Activated CD8-positive, alpha-beta T cell treated with anti-CD3 and anti-CD28 coated beads for 36 hours (primary cell): ENCODE results near the gene TBX4. TPM values are rescaled to one million over a fixed set of nuclear protein-coding genes. Genes with fewer than 3 reads are reported as not detected.
A peak's percentile ranks its signal among the peaks of the same experiment; 100 is the strongest.
"Not testable (repeated sequence)": the region's sequence is repeated elsewhere in the genome, so short reads cannot be mapped to it uniquely, and the experiment has no call there.

Experiments
- ATAC-seq: fragments of 200-7000 bp; cut with Tn5 transposase; one replicate; pipeline ENCODE4 v1.10.0; 2021; ENCODE audit warnings: mild to moderate bottlenecking, moderate library complexity
- CTCF ChIA-PET: fragments of 350-600 bp; sonication (Branson Sonifier 250); formaldehyde crosslinking; loops from one replicate; lab custom pipeline; 2021; ENCODE audit warnings: antibody characterized with exemption; lab: Charles Lee
- POLR2A ChIA-PET: fragments of 350-600 bp; sonication (Branson Sonifier 250); formaldehyde crosslinking; loops from one replicate; lab custom pipeline; 2021; ENCODE audit warnings: antibody characterized with exemption; lab: Charles Lee
- DNase-seq: peaks from one replicate; pipeline ENCODE4 v3.0.0-alpha.2; 2020
- H3K27ac Mint-ChIP-seq: one replicate; pipeline ENCODE4 v1.8.0; 2021; ENCODE audit warnings: mild to moderate bottlenecking, mixed read lengths
- H3K27me3 Mint-ChIP-seq: one replicate; pipeline ENCODE4 v1.8.0; 2021; ENCODE audit warnings: mixed read lengths
- H3K36me3 Mint-ChIP-seq: one replicate; pipeline ENCODE4 v1.8.0; 2021; ENCODE audit warnings: low read depth, mixed read lengths
- H3K4me1 Mint-ChIP-seq: one replicate; pipeline ENCODE4 v1.8.0; 2021; ENCODE audit warnings: low read depth, mixed read lengths
- H3K4me3 Mint-ChIP-seq: one replicate; pipeline ENCODE4 v1.8.0; 2021; ENCODE audit warnings: mild to moderate bottlenecking, moderate library complexity, mixed read lengths
- H3K9me3 Mint-ChIP-seq: one replicate; pipeline ENCODE4 v1.8.0; 2021; ENCODE audit warnings: mixed read lengths
- intact Hi-C: fragments of 100-400 bp; cut with micrococcal nuclease; formaldehyde crosslinking; loops from one replicate; pipeline ENCODE4 v1.10.0; 2022
- total RNA-seq, 2 experiments: library from RNA; stranded (reverse); gene quantifications; one replicate each; pipeline ENCODE4 v1.2.3, GENCODE V29; 2021
- TF ChIP-seq, protein P1 (sequence below): fragments of 200-600 bp; IDR thresholded peaks from one replicate; pipeline ENCODE4 v1.8.0; 2022; ENCODE audit warnings: antibody characterized with exemption, mild to moderate bottlenecking

The TBX4 gene
- total RNA-seq, 2 experiments from 2014 or later: not detected

DNA sequence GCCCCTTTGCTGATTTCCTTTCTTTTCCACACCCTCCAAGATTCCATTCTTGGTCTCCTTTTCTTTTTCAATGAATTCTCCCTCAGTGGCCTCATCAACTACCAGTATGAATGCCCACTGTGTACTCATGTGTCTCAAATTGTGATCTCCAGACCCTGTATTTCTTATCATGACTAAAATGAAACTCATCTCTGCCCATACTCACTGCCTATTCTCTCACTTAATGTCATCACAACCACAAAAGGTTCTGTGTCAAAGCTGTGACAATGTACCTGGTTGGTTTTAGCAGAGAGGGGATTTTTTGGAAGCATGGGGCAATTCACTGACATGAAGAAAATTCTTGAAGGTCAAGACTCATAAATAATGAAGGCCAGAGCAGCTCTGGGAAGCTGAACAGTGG, 11.5 kb upstream of the TBX4 start:
- ChIA-PET CTCF (interaction anchor here (1.2 kb wide), 1 partner anchor 9 kb away, joined by 3 read pairs; no protein-coding TSS in a partner anchor), POLR2A (no interaction called here)
- Mint-ChIP-seq H3K4me3 (no peak overlapping the region), H3K4me1 (no peaks in the 10 kb centered on the region), H3K27ac (no peak overlapping the region), H3K27me3 (peaks cover 45% of the 10 kb centered on the region), H3K36me3 (no peaks in the 10 kb centered on the region), H3K9me3 (peaks cover 12% of the 10 kb centered on the region)
- intact Hi-C loops: no loop called here
- DNase-seq (no peak), ATAC-seq (peak; percentile 58)
- TF ChIP-seq, protein P1, sequence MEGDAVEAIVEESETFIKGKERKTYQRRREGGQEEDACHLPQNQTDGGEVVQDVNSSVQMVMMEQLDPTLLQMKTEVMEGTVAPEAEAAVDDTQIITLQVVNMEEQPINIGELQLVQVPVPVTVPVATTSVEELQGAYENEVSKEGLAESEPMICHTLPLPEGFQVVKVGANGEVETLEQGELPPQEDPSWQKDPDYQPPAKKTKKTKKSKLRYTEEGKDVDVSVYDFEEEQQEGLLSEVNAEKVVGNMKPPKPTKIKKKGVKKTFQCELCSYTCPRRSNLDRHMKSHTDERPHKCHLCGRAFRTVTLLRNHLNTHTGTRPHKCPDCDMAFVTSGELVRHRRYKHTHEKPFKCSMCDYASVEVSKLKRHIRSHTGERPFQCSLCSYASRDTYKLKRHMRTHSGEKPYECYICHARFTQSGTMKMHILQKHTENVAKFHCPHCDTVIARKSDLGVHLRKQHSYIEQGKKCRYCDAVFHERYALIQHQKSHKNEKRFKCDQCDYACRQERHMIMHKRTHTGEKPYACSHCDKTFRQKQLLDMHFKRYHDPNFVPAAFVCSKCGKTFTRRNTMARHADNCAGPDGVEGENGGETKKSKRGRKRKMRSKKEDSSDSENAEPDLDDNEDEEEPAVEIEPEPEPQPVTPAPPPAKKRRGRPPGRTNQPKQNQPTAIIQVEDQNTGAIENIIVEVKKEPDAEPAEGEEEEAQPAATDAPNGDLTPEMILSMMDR: no peak

DNA sequence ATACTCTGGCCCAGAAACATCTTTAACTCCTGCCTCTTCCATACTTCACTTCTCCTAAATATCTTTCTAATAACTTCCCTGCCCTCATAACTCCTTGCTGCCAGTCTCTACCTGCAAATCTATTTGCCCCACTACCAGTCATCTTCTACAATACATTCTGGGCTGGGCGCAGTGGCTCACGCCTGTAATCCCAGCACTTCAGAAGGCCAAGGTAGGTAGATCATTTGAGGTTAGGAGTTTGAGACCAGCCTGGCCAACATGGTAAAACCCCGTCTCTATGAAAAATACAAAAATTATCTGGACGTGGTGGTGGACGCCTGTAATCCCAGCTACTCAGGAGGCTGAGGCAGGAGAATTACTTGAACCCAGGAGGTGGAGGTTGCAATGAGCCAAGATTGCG, 10.7 kb upstream of the TBX4 start:
- H3K4me1 Mint-ChIP-seq, ATAC-seq, DNase-seq, intact Hi-C loops, H3K36me3 Mint-ChIP-seq, H3K27ac Mint-ChIP-seq, H3K4me3 Mint-ChIP-seq, POLR2A ChIA-PET: not testable (repeated sequence)
- peaks cover 40% of the 10 kb centered on the region for H3K27me3 Mint-ChIP-seq
- CTCF ChIA-PET: interaction anchor here (0.7 kb wide), 1 partner anchor 24 kb away, joined by 3 read pairs; no protein-coding TSS in a partner anchor
- H3K9me3 Mint-ChIP-seq: peaks cover 12% of the 10 kb centered on the region

DNA sequence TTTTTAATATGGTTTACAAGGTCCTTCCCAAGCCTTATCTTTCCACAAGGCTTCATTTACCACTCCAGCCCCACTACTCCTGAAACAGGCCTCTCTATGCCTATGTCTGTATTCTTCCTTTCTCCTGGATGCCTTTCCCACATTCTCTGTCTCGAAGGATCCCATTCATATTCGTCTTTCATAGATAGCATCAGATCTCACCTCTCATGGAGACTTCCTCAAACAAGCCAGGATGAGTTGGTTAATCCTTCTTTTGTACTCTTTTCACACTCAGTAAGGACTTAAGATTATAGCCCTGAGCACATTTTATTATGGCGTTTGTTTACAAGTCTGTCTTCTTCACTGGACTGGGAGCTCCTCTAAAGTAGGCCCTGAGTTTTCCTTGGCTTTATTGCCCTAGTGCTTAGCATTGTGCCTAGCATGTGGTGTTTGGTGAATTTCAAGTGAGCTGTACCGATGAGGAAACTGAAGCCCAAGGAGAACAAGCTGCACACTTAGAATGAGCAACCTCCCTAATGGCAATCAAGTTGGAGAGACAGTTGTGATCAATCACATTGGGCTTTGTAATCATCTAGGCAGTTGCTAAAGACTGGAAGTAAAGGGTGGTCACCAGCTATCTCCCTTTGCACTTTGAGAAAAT, 10.0 kb upstream of the TBX4 start:
- Mint-ChIP-seq H3K27me3 (peaks cover 39% of the 10 kb centered on the region), H3K9me3 (peaks cover 8% of the 10 kb centered on the region), H3K27ac (no peak overlapping the region), H3K4me1 (no peaks in the 10 kb centered on the region), H3K36me3 (no peaks in the 10 kb centered on the region), H3K4me3 (no peak overlapping the region)
- ChIA-PET CTCF (interaction anchor here (0.7 kb wide), 1 partner anchor 25 kb away, joined by 3 read pairs; no protein-coding TSS in a partner anchor), POLR2A (no interaction called here)
- DNase-seq: no peak
- intact Hi-C loops: no loop called here
- TF ChIP-seq, protein P1: no peak
- no peak for ATAC-seq

DNA sequence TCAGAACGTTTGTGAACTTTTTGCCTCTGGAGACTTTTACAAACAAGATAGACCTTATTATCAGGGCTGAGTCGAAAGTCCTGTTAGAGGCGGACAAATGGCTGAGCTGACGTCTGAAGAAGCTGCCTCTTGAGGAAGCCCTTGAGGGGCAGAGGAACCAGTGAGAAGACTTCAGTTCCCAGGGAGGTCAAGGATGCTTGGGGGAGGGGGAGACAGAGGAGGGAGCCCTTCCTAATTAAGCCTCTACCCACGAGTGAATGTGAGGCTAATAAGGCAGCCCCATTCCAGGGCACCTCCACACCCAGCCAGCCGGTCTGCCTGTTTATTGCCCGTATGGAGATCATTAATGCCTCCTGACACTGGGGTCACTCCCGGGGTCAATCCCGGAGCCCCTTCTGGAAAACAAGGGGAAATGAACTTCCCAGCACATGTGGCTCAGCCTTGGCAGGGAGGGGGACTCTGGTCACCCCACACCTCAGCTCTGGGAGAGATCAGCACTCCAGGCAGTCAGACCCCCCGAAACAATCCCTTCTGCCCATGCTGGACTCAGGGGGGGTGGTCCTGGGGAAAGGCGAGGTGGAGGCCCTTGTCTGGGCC, 9.2 kb upstream of the TBX4 start:
- intact Hi-C loops: no loop called here

DNA sequence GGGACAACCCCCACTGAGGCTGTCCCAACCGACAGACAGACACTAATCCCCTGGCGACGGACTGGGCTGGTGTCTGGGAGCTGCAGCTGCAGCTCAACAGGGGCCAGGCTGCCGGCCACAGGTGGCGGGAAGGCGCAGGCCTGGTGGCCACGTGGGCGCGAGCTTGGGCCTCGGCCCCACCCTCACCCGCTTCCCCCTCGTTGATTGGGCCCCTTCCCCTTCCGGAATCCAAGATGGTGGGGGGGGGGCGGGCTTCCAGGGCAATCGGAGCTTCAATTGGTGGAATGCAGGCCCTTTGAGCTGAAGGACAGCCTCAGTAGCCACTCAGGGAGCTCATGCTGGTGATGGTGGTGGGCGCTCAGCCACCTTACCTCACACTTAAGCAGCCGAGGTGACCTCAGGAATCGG, 8.7 kb upstream of the TBX4 start:
- H3K27me3 Mint-ChIP-seq: peaks cover 39% of the 10 kb centered on the region
- H3K4me1 Mint-ChIP-seq: no peaks in the 10 kb centered on the region
- peaks cover 2% of the 10 kb centered on the region for H3K9me3 Mint-ChIP-seq
- H3K4me3 Mint-ChIP-seq: no peak overlapping the region
- ATAC-seq: no peak
- CTCF ChIA-PET: no interaction called here
- POLR2A ChIA-PET: no interaction called here
- no peak for DNase-seq
- no peak overlapping the region for H3K27ac Mint-ChIP-seq
- intact Hi-C loops: no loop called here
- TF ChIP-seq, protein P1: no peak
- H3K36me3 Mint-ChIP-seq: no peaks in the 10 kb centered on the region

More for the DNA sequence above, 9.2 kb upstream of the TBX4 start:
- CTCF ChIA-PET: no interaction called here
- TF ChIP-seq, protein P1: no peak
- no peak overlapping the region for H3K4me3 Mint-ChIP-seq
- POLR2A ChIA-PET: no interaction called here
- H3K4me1 Mint-ChIP-seq: no peaks in the 10 kb centered on the region
- ATAC-seq (no peak), DNase-seq (no peak)
- peaks cover 3% of the 10 kb centered on the region for H3K9me3 Mint-ChIP-seq
- H3K27me3 Mint-ChIP-seq: peaks cover 37% of the 10 kb centered on the region
- no peak overlapping the region for H3K27ac Mint-ChIP-seq
- no peaks in the 10 kb centered on the region for H3K36me3 Mint-ChIP-seq
